NCI-H2029 treated with DMSO at 0.1 percent for 48 hours (cell line): Measurements from ENCODE around the gene TMEM151B.
A peak's percentile ranks its signal among the peaks of the same experiment; 100 is the strongest.
"Not testable (repeated sequence)": the region's sequence is repeated elsewhere in the genome, so short reads cannot be mapped to it uniquely, and the experiment has no call there.

Source experiments
- DNase-seq: peaks from one replicate; lab custom pipeline; 2025; lab: John Stamatoyannopoulos, UW

Gene TMEM151B

DNA sequence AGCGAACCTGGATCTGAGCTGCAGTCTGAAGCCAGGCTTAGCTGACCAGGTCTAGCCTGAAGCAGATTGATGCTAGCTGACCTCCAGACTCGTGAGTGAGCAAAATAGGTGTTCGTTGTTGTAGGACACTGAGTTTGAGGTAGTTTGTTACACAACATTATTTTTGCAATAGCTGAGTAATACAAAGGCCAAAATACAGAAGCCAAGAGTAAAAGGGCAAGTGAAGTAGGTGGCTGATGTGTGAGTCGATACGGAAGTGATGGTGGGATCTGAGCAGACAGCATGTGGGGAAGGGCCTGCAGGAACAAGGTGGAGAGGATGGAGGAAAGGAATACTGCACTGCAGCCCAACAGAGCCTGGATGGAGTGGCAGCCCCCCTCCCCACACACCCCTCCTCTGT, 63.7 kb downstream of the TMEM151B start:
- no peak for DNase-seq

DNA sequence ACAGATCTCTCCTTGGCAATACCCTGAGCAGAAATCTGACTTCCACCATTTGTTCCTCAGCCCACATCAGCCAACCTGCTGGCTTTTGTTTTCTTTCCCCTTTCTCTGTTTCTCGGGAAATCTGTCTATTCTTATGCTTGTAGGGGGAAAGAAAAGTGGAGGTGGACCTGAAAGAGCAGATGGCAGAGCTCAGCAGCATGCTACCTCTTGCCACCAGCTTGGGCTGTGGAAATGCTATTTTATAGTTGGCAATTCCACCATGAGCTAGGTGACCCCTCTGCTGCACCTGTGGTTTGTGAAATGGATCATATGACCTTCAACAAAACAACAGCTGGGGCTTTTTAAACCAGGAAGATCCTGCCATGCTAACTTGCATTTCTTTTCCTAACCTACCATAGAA, 65.4 kb downstream of the TMEM151B start:
- DNase-seq, result no peak

DNA sequence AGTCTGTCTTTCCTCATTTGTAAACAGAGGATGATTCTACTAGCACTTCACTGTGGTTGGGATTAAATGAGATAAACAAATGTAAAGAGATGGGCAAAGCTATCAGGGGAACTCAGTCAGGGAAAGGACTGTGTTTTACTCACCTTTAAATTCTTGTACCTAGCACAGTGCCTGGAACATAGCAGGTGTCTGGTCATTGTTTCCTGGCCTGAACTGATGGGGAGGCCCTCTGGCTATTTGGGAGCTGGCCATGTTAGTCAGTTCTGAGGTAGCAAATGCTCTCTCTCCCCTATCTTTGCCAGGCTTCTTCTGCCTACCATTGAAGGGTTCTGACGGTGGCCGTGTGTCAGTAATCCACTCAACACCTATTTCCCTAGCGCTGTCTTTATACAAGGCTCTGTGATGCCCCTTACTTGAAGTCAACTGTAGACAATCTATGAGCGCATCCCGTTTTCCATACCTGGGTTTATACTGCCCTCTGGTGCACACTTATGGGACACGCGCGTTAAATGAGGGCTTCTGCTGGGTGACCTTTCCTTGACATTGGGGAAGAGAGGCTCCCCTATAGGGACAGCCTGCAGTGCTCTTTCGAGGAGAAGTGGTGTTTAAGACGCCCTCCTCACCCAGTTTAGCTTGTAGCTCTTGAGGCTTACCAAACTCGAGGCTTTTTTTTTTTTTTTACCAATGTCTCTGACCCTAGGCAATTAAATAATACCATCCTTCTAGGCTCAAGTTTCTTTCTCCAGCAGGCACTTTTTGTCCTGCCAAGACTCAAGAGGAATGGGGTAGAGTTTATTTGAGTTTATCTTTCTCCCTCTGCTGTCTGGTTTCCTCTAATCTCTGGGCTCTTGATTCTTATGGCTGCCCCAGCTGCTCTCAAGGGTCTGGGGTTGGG, 68.2 kb downstream of the TMEM151B start:
- peak; percentile 30 for DNase-seq

DNA sequence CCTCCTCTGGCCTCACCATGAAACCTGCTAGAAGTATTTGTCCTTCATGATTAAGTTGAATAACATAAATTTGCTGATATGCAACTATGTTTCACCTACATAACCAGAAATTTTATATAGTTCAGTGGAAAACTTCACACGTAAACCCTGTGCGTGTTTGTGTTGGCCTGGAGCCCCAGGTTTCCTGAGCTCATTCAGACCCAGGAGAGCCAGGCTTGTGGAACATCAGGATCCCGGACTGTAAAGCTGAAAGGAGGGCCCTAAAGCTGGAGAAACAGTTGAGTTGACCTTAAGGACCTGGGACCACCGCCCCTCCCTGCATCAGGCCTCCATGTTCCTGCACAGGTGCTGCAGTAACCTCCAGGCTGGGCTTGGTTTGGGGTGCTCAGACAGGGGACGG, 69.1 kb downstream of the TMEM151B start:
- DNase-seq, result no peak

DNA sequence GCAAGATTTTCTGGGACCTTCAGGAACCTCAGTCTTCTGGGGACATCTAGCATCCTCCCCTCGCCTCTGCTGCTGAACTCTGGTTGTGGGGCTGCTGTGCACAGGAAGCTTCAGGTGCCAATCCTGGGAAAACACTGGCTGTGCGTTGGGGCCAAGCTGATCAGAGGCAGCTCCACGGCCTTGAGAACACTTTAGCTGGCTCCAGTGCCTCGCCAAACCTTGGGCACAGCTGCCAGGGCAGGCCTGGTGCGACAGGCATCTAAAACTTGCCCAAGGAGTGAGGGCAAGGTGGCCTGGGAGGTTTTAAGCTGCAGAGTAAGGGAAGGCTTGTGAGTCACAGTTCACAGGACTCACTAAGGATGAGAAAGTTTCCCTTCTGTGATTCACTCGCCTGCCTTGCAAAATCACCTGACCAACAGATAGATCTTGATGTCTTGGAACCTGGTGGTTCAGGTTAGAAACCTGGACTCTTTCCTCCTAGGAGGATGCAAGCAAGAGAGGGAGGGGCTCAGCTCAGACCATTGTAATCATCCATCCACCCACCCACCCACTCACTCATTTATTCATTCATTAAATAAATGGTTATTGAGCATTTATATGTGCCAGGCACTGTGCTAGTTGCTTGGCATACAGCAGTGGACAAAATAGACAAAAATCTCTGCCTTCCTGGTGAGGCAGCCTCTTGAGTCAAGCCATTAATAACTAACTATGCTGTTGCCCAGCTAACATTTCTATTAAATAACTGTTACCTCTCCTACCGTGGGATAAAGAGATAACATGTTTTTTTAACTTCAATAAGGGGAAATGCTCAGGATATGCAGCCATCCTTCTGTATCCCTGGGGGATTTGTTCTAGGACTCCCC, 69.7 kb downstream of the TMEM151B start:
- DNase-seq, result no peak

DNA sequence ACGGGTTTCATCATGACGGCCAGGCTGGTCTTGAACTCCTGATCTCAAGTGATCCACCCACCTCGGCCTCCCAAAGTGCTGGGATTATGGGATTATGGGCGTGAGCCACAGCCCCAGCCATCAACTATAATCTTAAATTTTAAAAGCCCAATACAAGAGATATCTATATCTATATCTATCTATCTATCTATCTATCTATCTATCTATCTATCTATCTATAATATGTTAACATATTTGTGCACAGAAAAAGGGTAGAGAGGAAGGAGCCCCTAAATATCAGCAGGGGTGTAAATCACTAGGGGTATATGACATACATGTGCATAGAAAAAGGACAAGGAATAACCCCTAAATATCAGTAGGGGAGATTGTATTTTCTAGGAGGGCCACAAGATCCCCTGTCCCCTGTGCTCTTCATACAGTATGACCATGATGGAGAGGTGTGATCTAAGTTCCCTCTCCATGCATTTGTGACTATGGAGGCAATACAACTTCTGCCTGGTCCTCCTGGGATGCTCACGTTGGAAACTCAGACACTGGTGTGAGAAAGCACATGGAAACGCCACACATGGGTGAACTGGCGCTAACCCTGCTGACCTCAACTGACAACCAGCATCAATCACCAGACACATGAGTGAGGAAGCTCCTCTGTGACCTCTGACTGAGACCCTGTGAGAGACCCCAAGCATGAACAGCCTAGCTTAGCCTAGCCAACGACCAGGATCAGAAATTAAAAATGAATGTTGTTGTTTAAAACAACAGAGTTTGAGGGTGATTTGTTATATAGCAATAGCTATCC, 71.0 kb downstream of the TMEM151B start:
- no peak for DNase-seq

DNA sequence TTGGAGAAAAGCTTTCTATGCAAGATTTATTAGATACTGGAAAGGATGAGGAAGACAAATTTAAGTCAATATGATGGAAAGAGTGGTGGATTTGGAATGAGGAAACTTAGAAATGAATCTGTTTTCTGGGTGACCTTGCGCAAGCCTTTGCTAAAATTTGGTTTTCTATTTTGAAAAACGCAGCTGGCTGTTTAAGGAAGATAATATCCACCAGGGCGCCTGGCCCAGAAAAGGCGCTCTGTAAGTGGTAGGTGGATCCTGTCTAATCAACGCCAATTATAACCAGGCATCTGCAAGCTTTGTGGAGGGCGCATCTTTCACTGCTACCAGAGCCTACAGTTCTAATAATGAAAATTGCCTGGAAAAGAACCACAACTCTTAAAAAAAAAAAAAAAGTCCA, 71.8 kb downstream of the TMEM151B start:
- DNase-seq, result no peak

DNA sequence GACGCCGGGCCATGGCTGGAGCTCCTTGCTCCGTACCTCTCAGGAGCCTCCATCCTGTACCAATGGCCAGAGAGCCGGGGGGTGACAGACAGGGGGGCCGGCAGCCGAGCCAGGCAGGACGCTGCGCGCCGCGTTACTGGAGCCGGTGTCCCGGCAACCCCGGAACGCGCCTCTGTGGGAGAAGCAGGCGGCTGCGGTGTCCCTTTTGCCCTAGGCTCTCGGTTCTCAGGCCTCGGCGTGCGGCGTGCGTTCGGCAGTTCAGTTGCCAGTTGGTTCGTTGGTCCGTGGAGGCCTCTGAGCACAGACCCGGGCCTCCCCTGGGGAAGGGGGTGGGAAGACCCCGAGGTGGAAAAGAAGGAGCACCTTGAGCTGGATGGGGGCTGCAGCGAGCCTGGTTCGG, 72.2 kb downstream of the TMEM151B start, which contains the start of gene SPATS1:
Gene SPATS1, plus strand, starts transcription at position 162 of the 400 bp plus-strand sequence. CDS start 446 bp downstream, outside the sequence.
- DNase-seq, result no peak

DNA sequence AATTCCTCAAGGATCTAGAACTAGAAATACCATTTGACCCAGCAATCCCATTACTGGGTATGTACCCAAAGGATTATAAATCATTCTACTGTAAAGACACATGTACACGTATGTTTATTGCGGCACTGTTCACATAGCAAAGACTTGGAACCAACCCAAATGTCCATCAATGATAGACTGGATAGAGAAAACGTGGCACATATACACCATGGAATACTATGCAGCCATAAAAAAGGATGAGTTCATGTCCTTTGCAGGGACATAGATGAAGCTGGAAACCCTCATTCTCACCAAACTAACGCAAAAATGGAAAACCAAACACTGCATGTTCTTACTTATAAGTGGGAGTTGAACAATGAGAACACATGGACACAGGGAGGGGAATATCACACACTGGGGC, 76.6 kb downstream of the TMEM151B start:
- DNase-seq, result not testable (repeated sequence)

DNA sequence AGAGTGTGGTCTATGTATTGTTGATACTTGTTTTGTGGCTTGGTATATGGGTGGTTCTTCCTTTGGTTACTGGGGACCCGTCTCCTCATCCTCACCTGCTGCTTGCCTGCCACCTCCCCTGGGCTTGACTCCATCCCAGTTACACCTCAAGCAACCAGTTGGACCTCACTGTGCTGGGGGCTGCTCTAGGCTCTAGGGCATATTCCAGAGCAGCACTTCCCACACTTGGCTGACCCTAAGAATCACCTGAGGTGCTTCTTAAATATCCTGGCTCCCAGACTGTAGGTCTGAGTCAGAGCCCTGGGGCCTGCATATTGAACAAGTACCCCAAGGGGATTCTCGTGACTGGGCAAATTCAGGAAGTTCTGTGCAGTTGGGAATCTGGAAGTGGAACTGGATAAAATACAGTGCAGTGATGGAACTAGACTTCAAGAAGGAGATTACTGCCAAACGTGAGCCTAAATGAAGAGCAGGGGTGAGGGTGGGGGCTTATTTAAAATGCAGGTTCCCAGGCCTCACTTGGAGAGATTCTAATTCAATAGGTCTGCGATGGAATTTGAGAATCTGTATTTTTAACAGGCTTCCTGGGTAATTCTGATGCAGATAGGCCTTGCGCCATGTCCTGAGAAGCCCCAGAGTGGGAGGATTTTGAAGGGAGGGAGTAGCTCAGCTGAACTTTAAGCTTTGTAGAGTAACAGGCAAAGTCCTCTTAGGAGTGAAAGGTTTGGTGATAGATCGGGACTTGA, 79.8 kb downstream of the TMEM151B start:
- no peak for DNase-seq

DNA sequence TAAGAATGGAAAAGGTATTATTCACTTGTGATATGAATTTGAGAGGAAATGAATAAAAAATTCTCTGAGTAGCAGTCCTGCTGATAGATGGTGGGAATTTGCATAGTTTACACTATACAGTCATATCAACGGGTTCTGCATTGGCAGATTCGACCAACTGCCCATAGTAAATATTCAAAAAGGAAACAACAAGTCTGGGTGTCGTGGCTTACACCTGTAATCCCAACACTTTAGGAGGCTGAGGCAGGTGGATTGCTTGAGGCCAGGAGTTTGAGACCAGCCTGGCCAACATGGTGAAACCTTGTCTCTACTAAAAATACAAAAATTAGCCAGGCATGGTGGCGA, 80.4 kb downstream of the TMEM151B start:
- DNase-seq, result not testable (repeated sequence)

DNA sequence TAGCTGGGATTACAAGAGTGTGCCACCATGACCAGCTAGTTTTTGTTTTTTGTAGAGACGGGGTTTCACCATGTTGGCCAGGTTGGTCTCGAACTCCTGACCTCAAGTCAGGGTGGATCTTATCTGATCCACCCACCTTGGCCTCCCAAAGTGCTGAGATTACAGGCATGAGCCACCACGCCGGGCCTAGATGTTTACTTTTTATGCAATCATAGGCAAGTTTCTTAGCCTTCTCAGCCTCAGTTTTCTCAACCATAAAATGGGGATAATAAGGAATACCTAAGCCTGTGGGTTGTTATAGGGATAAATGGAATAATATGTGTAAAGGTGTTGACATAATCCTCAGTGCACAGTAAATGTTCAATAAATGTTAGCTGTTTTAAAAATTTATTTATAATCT, 82.0 kb downstream of the TMEM151B start:
- no peak for DNase-seq

DNA sequence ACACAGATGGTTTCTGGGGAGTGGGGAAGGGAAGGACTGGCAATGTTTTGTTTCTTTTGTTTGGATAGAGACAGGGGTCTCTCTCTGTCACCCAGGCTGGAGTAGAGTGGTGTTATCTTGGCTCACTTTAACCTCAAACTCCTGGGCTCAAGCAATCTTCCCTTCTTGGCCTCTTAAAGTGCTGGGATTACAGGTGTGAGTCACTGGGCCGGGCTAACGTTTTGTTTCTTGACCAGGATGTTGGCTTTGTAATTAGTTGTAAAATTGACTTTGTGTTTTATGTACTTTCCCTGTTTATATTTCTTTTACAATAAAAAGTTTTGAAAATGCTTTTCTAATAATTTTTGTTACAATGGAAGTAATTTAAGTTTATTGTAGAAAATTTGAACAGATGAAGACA, 83.1 kb downstream of the TMEM151B start:
- DNase-seq, result no peak

DNA sequence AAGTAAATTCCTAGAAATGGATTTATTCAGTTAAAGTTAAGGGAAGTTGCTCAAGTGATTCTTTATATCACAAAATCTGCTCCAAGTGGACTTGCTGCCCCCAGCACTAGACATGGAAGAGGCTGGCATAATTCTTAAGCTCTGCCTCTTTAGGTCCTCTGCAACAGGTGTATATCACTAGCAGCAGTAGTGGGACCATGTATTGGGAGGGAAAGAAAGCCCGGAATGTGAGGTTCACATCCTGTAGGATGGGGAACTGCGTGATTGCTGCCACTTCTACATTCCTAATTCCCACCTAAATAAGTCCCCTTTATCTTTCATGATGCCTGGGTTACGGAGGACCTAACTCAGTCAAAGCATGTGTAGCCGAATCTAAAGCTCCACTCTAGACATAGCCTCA, 85.4 kb downstream of the TMEM151B start:
- DNase-seq, result no peak

DNA sequence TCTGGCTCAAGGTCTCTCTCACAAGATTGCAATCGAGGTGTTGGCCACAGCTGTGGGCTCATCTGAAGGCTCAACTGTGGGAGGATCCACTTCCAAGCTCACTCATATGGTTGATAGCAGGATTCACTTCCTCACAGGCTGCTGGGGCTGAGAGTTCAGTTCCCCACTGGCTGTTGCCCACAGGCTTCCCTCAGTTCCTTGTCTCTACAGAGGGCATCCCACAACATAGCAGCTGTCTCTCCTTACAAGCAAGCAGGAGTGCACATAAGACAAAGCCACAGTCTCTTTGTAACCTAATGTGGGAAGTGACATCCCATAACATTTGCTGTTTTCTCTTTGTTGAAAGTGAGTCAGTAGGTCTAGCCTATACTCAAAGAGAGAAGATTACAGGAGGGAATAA, 86.2 kb downstream of the TMEM151B start:
- no peak for DNase-seq
